Erythroblast (primary cell): ENCODE data around the gene KIAA1614.

Experiments used
- DNase-seq, 2 experiments: peaks; one replicate each; lab custom pipeline; 2025; lab: John Stamatoyannopoulos, UW
- GATA1 ChIP-seq: IDR thresholded peaks from 2 replicates; pipeline ENCODE4 v1.6.1; 2011; ENCODE audit warnings: low read depth, mild to moderate bottlenecking, control low read depth, low read length, moderate library complexity
- POLR2A ChIP-seq: IDR thresholded peaks from 2 replicates; pipeline ENCODE4 v1.6.1; 2011; ENCODE audit warnings: mild to moderate bottlenecking, low read length

Gene KIAA1614

GRCh38 chr1:180912211-180912800, 391 bp upstream of the KIAA1614 start:
- peak in 1 of 2 experiments; percentile 29 for DNase-seq
- TF ChIP-seq GATA1 (no peak), POLR2A (no peak)

- TF ChIP-seq POLR2A (no peak), GATA1 (no peak)
- DNase-seq = no peak
Observed at GRCh38 chr1:180915426-180915965, 2.8 kb downstream of the KIAA1614 start.

- no peak for DNase-seq
- TF ChIP-seq POLR2A = no peak
Observed at GRCh38 chr1:180916012-180916770, 3.5 kb downstream of the KIAA1614 start.

- DNase-seq = no peak
- no peak for TF ChIP-seq GATA1
Observed at GRCh38 chr1:180916771-180917170, 4.1 kb downstream of the KIAA1614 start.

GRCh38 chr1:180917306-180918065, 4.8 kb downstream of the KIAA1614 start:
- no peak for TF ChIP-seq POLR2A
- no peak for TF ChIP-seq GATA1

GRCh38 chr1:180918519-180918918, 5.8 kb downstream of the KIAA1614 start:
- TF ChIP-seq POLR2A = no peak
- DNase-seq = no peak

More at GRCh38 chr1:180917306-180918065, 4.8 kb downstream of the KIAA1614 start:
- DNase-seq = peak; percentile 19 to 20

GRCh38 chr1:180919183-180919700, 6.5 kb downstream of the KIAA1614 start:
- TF ChIP-seq GATA1 (no peak), POLR2A (no peak)
- DNase-seq = no peak

GRCh38 chr1:180920193-180920592, 7.5 kb downstream of the KIAA1614 start:
- TF ChIP-seq POLR2A (no peak), GATA1 (no peak)

GRCh38 chr1:180920702-180921101, 8.0 kb downstream of the KIAA1614 start:
- peak; percentile 12 to 17 for DNase-seq

More at GRCh38 chr1:180920193-180920592, 7.5 kb downstream of the KIAA1614 start:
- DNase-seq = no peak

GRCh38 chr1:180921386-180921785, 8.7 kb downstream of the KIAA1614 start:
- TF ChIP-seq POLR2A (no peak), GATA1 (no peak)
- no peak for DNase-seq

More at GRCh38 chr1:180920702-180921101, 8.0 kb downstream of the KIAA1614 start:
- TF ChIP-seq GATA1 (no peak), POLR2A (no peak)

- no peak for TF ChIP-seq POLR2A
- TF ChIP-seq GATA1 = no peak
- no peak for DNase-seq
Observed at GRCh38 chr1:180921891-180922630, 9.4 kb downstream of the KIAA1614 start.

- TF ChIP-seq GATA1 = no peak
- no peak for TF ChIP-seq POLR2A
- no peak for DNase-seq
Observed at GRCh38 chr1:180922631-180923015, 9.9 kb downstream of the KIAA1614 start.

- TF ChIP-seq POLR2A (no peak), GATA1 (no peak)
- peak; percentile 60 to 63 for DNase-seq
Observed at GRCh38 chr1:180923021-180923841, 10.5 kb downstream of the KIAA1614 start.
